Measurements from ENCODE around the gene CPA5. TPM values are rescaled to one million over a fixed set of nuclear protein-coding genes. Genes with fewer than 3 reads are reported as not detected.

The CPA5 gene
- total RNA-seq, 2 donors from 2014 or later, result not detected

DNA sequence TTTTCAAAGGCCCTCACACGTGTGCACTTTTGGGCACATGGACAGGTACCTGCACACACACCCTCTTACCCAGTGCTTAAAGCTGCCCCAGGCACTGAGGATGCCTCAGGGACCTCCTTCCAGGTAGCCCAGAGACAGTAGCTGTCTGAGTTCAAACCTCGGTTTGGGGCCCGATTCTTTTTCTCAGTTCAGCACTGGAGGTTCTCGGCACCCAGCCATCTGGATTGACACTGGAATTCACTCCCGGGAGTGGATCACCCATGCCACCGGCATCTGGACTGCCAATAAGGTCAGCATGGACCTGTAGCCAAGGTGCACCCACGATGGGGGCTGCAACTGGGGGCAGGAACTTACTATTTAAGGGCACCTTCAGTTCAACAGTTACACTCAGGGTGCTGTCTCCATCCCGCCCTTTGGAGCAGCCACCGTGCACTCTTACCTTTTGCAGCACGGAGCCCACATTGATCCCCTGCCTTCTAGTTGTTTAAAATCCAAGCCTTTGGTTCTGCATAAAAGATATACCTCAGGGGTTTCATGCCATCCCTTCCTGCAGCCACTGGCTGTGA is 17.7 kb downstream of the CPA5 start:
- no peaks in the 10 kb centered on the region for H3K36me3 Mint-ChIP-seq (ENCODE audit: low read depth)
- DNase-seq, result no peak
- peaks cover 4% of the 10 kb centered on the region for H3K4me1 Mint-ChIP-seq
- H3K27ac Mint-ChIP-seq, result no peak overlapping the region
- Histone ChIP-seq H3K4me3 (ENCODE audit: low read length) (no peak overlapping the region), H3K27me3 (ENCODE audit: control insufficient read depth, insufficient read depth, low read length, poor library complexity, severe bottlenecking) (no peaks in the 10 kb centered on the region), H3K9me3 (ENCODE audit: control insufficient read depth, low read length) (no peaks in the 10 kb centered on the region), H3K9ac (ENCODE audit: extremely low read depth, low read length, poor library complexity, severe bottlenecking) (no peak overlapping the region), H3K4me1 (ENCODE audit: control insufficient read depth, insufficient read depth, low read length) (no peaks in the 10 kb centered on the region), H3K27ac (ENCODE audit: low read depth, low read length) (no peak overlapping the region), H3K36me3 (ENCODE audit: control insufficient read depth, insufficient read depth, low read length) (no peaks in the 10 kb centered on the region)
- no peak for TF ChIP-seq CTCF (conservative IDR thresholded peaks at IDR 0.05)
- peaks cover 4% of the 10 kb centered on the region for H3K27me3 Mint-ChIP-seq (ENCODE audit: insufficient read depth)
- 89 to 92% methylated on average over 9 to 10 of the region's 10 CpGs for WGBS, 2 experiments (ENCODE audit: insufficient coverage in 1 of 2, insufficient read length in 1 of 2)
- peaks cover 8% of the 10 kb centered on the region for H3K9me3 Mint-ChIP-seq
- H3K4me3 Mint-ChIP-seq, result no peak overlapping the region

GRCh38 chr7:130363026-130363847 is 18.6 kb downstream of the CPA5 start:
- DNase-seq, result no peak
- no peaks in the 10 kb centered on the region for H3K4me1 ChIP-seq (ENCODE audit: control insufficient read depth, insufficient read depth, low read length)
- no peaks in the 10 kb centered on the region for H3K27me3 ChIP-seq (ENCODE audit: control insufficient read depth, insufficient read depth, low read length, poor library complexity, severe bottlenecking)
- H3K9me3 Mint-ChIP-seq, result peaks cover 8% of the 10 kb centered on the region
- H3K9ac ChIP-seq (ENCODE audit: extremely low read depth, low read length, poor library complexity, severe bottlenecking), result no peak overlapping the region
- no peak overlapping the region for H3K27ac Mint-ChIP-seq
- no peaks in the 10 kb centered on the region for H3K36me3 ChIP-seq (ENCODE audit: control insufficient read depth, insufficient read depth, low read length)
- H3K9me3 ChIP-seq (ENCODE audit: control insufficient read depth, low read length), result no peaks in the 10 kb centered on the region
- H3K27me3 Mint-ChIP-seq (ENCODE audit: insufficient read depth), result peaks cover 4% of the 10 kb centered on the region
- no peak overlapping the region for H3K4me3 ChIP-seq (ENCODE audit: low read length)
- no peak for TF ChIP-seq CTCF (conservative IDR thresholded peaks at IDR 0.05)
- H3K27ac ChIP-seq (ENCODE audit: low read depth, low read length), result no peak overlapping the region
- no peaks in the 10 kb centered on the region for H3K36me3 Mint-ChIP-seq (ENCODE audit: low read depth)
- WGBS, 2 experiments (ENCODE audit: insufficient coverage in 1 of 2, insufficient read length in 1 of 2), result 92 to 98% methylated on average over 8 of the region's 8 CpGs
- H3K4me1 Mint-ChIP-seq, result peaks cover 4% of the 10 kb centered on the region
- H3K4me3 Mint-ChIP-seq, result no peak overlapping the region

GRCh38 chr7:130364451-130364850 is 19.8 kb downstream of the CPA5 start:
- H3K9me3 Mint-ChIP-seq, result peaks cover 8% of the 10 kb centered on the region
- Histone ChIP-seq H3K27me3 (ENCODE audit: control insufficient read depth, insufficient read depth, low read length, poor library complexity, severe bottlenecking) (no peaks in the 10 kb centered on the region), H3K9me3 (ENCODE audit: control insufficient read depth, low read length) (no peaks in the 10 kb centered on the region), H3K27ac (ENCODE audit: low read depth, low read length) (no peak overlapping the region), H3K4me1 (ENCODE audit: control insufficient read depth, insufficient read depth, low read length) (no peaks in the 10 kb centered on the region), H3K4me3 (ENCODE audit: low read length) (no peak overlapping the region), H3K36me3 (ENCODE audit: control insufficient read depth, insufficient read depth, low read length) (no peaks in the 10 kb centered on the region), H3K9ac (ENCODE audit: extremely low read depth, low read length, poor library complexity, severe bottlenecking) (no peak overlapping the region)
- no peak for DNase-seq
- H3K4me1 Mint-ChIP-seq, result peaks cover 4% of the 10 kb centered on the region
- TF ChIP-seq CTCF (conservative IDR thresholded peaks at IDR 0.05), result no peak
- no peaks in the 10 kb centered on the region for H3K36me3 Mint-ChIP-seq (ENCODE audit: low read depth)
- no peak overlapping the region for H3K27ac Mint-ChIP-seq
- H3K4me3 Mint-ChIP-seq, result no peak overlapping the region
- WGBS, 2 experiments (ENCODE audit: insufficient coverage in 1 of 2, insufficient read length in 1 of 2), result 97% methylated on average over 4 of the region's 4 CpGs
- H3K27me3 Mint-ChIP-seq (ENCODE audit: insufficient read depth), result peaks cover 4% of the 10 kb centered on the region

Measured in endodermal cell (in vitro differentiated cells).